ENCODE data around the gene SLC6A11.

The SLC6A11 gene

DNA sequence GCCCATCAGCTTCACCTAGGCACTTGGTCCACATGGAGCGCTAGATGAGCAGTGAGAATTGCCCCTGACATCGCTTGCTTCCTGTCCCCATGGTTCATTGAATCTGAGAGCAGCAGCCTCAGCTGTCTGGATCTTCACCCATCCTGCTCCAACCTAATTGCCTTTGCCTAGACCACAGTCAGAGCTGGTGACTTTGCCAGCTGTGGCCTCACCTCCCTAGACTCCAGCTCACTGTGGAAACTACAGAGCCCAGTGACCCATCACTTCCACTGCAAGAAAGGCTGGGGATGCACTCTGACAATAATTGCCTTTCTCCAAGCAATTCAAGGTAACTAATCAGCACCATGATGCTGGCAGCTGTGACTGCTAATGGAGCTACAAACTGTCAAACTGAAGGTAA is 145.9 kb downstream of the SLC6A11 start:
- no peak for DNase-seq (ENCODE audit: low read depth)
- no peaks in the 10 kb centered on the region for H3K9me3 ChIP-seq (ENCODE audit: control insufficient read depth, low read length)
- H3K4me1 ChIP-seq (ENCODE audit: control insufficient read depth, insufficient read depth, low read length), result no peaks in the 10 kb centered on the region
- peaks cover 74% of the 10 kb centered on the region for H3K27me3 ChIP-seq (replicated peaks; ENCODE audit: control insufficient read depth, insufficient read depth, low read length)
- no peak overlapping the region for H3K4me3 ChIP-seq (ENCODE audit: low read length)
- H3K36me3 ChIP-seq (ENCODE audit: control insufficient read depth, insufficient read depth, low read length, severe bottlenecking), result no peaks in the 10 kb centered on the region
- no peak overlapping the region for H3K9ac ChIP-seq (ENCODE audit: low read length)

DNA sequence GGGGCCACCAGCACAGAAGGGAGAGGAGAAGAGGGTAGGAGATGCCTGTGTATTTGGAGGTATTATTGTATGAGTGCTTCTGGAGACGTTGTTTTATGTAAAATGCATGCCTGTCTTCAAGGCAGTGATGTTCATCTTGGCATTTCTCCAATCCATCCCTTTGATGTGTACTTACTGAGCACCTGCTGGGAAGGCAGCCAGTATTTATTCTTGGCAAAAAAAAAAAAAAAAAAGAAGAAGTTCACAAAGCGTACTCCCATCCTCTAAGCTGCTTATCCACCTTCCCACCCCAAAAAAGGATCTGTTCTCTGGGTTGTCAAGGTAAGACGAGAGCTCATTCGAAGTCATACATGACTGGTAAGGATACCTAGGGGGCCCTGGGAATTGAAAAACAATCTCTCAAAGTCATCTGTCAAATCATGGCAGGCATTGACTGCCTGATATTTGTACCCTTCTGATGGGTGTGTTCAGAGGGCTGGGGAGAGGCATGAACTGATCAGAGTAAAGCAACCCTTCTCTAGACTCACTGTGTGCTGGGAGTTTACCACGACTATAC is 146.5 kb downstream of the SLC6A11 start:
- DNase-seq (ENCODE audit: low read depth), result no peak
- Histone ChIP-seq H3K4me3 (ENCODE audit: low read length) (no peak overlapping the region), H3K36me3 (ENCODE audit: control insufficient read depth, insufficient read depth, low read length, severe bottlenecking) (no peaks in the 10 kb centered on the region), H3K9me3 (ENCODE audit: control insufficient read depth, low read length) (no peaks in the 10 kb centered on the region), H3K4me1 (ENCODE audit: control insufficient read depth, insufficient read depth, low read length) (no peaks in the 10 kb centered on the region), H3K9ac (ENCODE audit: low read length) (no peak overlapping the region), H3K27me3 (replicated peaks; ENCODE audit: control insufficient read depth, insufficient read depth, low read length) (peaks cover 74% of the 10 kb centered on the region)

DNA sequence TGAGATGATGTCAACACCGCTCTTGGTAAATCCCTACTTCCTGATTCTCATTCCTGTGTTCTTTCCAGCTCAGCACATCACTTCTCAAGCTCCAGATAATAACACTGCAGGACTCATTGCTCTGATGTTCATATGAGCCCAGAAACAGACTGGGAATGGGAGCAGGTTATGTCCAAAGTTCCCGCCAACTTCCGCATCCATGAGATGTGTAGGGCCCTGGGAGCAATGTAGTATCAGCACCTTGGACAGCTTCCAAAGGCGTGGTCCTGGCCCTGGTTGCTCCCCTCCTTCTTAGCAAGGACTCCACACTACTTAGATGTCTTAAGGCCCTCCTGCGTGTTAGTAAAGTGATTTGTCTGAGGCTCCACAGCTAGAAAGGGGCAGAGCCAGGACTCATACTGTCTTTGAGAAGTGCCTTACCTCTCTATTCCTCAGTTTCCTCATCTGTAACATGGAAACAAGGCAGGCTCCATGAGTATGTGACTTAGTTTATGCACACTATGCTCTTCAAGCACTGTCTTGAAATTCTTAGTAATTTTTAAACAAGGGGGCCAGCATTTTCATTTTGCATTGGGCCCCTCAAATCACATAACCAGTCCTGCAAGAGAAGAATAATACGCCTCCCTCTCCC is 148.6 kb downstream of the SLC6A11 start:
- H3K9ac ChIP-seq (ENCODE audit: low read length), result no peak overlapping the region
- H3K4me1 ChIP-seq (ENCODE audit: control insufficient read depth, insufficient read depth, low read length), result no peaks in the 10 kb centered on the region
- H3K4me3 ChIP-seq (ENCODE audit: low read length), result no peak overlapping the region
- peaks cover 75% of the 10 kb centered on the region for H3K27me3 ChIP-seq (replicated peaks; ENCODE audit: control insufficient read depth, insufficient read depth, low read length)
- H3K36me3 ChIP-seq (ENCODE audit: control insufficient read depth, insufficient read depth, low read length, severe bottlenecking), result no peaks in the 10 kb centered on the region
- no peak for DNase-seq (ENCODE audit: low read depth)
- no peaks in the 10 kb centered on the region for H3K9me3 ChIP-seq (ENCODE audit: control insufficient read depth, low read length)

DNA sequence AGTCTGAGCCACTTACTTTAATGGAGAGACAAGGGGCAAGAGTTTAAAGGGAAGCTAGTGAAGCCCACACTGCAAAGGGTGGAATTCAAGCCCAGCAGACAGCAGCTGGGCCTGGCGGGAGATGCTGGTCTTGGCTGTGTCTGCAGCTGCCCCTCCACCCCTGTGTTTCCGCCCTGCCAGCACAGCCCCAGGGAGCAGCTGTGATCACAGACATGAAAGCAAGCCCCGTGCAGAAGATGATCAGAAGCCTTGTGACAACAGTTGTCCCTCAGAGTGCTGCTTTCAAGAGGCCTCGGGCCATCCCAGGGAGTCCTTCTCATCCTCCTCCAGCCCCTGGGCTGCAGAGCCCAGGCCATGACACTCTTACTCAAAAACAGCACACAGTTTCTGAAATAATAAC is 152.4 kb downstream of the SLC6A11 start:
- Histone ChIP-seq H3K27me3 (replicated peaks; ENCODE audit: control insufficient read depth, insufficient read depth, low read length) (peaks cover 88% of the 10 kb centered on the region), H3K9me3 (ENCODE audit: control insufficient read depth, low read length) (no peaks in the 10 kb centered on the region), H3K4me3 (ENCODE audit: low read length) (no peak overlapping the region), H3K4me1 (ENCODE audit: control insufficient read depth, insufficient read depth, low read length) (no peaks in the 10 kb centered on the region), H3K36me3 (ENCODE audit: control insufficient read depth, insufficient read depth, low read length, severe bottlenecking) (no peaks in the 10 kb centered on the region), H3K9ac (ENCODE audit: low read length) (no peak overlapping the region)
- DNase-seq (ENCODE audit: low read depth), result no peak

DNA sequence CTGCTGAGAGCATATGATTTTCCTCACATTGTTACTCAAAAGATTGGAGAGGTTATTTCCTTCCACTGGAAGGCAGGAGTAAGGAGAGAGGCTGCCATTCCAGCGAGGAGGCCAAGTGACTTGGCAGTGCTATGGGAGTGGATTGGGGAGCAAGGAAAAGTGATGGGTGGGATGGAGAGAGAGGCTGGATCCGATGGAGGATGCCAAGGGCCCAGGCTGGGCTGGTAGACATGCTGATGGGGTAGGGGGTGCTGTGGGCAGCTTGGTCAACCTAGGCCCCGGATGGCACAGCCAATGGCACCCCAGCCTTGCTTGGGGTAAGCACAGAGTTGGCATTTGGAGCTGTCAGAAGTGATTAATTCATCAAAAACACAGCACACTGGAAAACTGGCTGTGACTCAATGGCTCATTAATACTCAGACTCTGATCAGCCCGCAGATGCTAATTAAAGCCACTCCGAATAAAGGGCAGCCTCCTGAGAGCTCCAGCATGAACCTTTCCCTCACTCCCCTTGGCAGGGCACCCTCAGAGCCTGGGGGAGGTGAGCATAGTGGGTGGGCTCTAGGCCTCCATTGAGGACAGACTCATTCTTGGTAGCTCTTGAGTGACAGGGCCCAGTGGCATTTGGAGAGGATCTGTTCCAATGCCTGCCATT is 154.4 kb downstream of the SLC6A11 start:
- no peak overlapping the region for H3K9ac ChIP-seq (ENCODE audit: low read length)
- no peaks in the 10 kb centered on the region for H3K9me3 ChIP-seq (ENCODE audit: control insufficient read depth, low read length)
- no peak overlapping the region for H3K4me3 ChIP-seq (ENCODE audit: low read length)
- no peak for DNase-seq (ENCODE audit: low read depth)
- peaks cover 89% of the 10 kb centered on the region for H3K27me3 ChIP-seq (replicated peaks; ENCODE audit: control insufficient read depth, insufficient read depth, low read length)
- H3K36me3 ChIP-seq (ENCODE audit: control insufficient read depth, insufficient read depth, low read length, severe bottlenecking), result no peaks in the 10 kb centered on the region
- H3K4me1 ChIP-seq (ENCODE audit: control insufficient read depth, insufficient read depth, low read length), result no peaks in the 10 kb centered on the region

DNA sequence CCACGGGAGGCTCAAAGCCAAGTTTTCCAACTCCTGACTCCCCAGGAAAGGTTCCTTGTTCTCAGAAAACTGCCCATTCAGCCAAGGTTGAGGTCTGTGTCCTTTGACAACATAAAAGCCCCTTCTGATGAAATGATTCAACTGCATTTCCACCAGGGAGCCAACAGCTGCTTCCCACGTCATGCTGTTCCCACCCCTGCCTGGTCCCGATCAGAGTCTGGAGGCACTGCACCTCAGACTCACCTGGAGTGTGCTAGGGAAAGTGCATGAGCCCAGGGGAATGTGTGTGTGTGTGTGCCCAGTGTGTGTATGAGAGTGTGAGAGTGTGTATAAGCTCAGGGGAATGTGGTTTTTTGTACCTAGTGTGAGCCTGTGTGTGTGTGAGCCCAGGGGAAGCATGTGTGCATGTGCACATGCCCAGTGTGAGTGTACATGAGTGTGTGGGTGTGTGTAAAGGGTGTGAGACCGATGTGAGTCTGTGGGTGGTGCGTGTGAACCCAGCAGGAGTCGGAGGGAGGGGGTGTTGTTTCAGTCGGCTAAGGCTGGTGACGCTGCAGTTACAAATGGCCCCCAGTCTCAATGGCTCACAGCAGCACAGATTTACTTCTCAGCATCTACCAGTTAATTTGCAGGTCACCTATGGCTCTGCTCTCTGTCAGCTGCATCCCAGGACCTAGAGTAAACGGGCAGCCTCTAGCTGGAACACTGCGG is 156.2 kb downstream of the SLC6A11 start:
- Histone ChIP-seq H3K36me3 (ENCODE audit: control insufficient read depth, insufficient read depth, low read length, severe bottlenecking) (no peaks in the 10 kb centered on the region), H3K9me3 (ENCODE audit: control insufficient read depth, low read length) (no peaks in the 10 kb centered on the region), H3K27me3 (replicated peaks; ENCODE audit: control insufficient read depth, insufficient read depth, low read length) (peaks cover 75% of the 10 kb centered on the region), H3K4me3 (ENCODE audit: low read length) (no peak overlapping the region), H3K4me1 (ENCODE audit: control insufficient read depth, insufficient read depth, low read length) (no peaks in the 10 kb centered on the region), H3K9ac (ENCODE audit: low read length) (no peak overlapping the region)
- DNase-seq (ENCODE audit: low read depth), result no peak

DNA sequence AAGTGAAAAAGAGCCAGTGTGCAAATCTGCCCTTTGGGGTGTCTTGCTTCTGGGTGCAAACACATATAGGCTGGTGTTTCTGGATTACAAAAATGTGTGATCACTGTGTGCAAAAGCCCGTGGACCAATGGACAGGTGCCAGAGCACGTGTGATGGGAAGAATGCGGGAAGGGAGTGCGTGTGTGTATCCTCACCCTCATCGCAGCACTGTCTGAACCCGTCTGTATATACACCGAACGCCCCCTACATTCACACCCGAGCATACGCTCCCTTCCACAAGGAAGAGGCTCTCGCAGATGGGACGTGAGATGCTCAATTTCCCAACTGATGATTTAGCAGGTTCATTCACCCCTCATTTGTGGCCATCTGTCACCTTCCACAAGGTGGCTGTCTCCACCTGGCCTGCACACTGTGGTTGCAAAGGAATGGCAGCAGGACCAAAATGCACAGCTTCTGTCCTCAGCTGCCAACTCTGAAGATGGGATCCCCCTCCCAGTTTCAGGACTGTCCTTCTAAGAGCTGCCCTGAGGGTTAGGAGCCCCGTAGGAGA is 157.1 kb downstream of the SLC6A11 start:
- H3K4me3 ChIP-seq (ENCODE audit: low read length), result no peak overlapping the region
- no peaks in the 10 kb centered on the region for H3K36me3 ChIP-seq (ENCODE audit: control insufficient read depth, insufficient read depth, low read length, severe bottlenecking)
- H3K27me3 ChIP-seq (replicated peaks; ENCODE audit: control insufficient read depth, insufficient read depth, low read length), result peaks cover 66% of the 10 kb centered on the region
- H3K9ac ChIP-seq (ENCODE audit: low read length), result no peak overlapping the region
- no peaks in the 10 kb centered on the region for H3K9me3 ChIP-seq (ENCODE audit: control insufficient read depth, low read length)
- H3K4me1 ChIP-seq (ENCODE audit: control insufficient read depth, insufficient read depth, low read length), result peaks cover 5% of the 10 kb centered on the region
- DNase-seq (ENCODE audit: low read depth), result no peak

DNA sequence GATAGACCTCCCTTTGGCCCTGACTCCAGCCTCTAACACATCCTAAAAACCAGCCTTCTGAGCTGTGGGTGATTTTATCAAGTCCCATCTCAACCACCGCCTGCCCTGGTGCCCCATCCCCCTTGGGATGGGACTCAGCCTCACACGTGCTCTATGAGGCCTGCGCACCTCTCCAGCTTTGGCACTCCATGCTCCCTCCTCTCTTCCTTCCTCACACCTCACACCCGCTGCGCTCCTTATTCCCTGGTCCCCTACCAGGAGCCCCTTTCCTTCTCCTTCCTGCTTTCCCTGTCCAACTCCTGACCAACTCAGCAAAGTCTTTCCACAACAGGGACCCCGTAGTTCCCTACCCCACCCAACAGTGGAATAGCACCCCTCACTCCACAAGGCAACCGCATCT is 158.1 kb downstream of the SLC6A11 start:
- H3K9ac ChIP-seq (ENCODE audit: low read length), result no peak overlapping the region
- no peaks in the 10 kb centered on the region for H3K9me3 ChIP-seq (ENCODE audit: control insufficient read depth, low read length)
- no peaks in the 10 kb centered on the region for H3K36me3 ChIP-seq (ENCODE audit: control insufficient read depth, insufficient read depth, low read length, severe bottlenecking)
- peaks cover 8% of the 10 kb centered on the region for H3K4me1 ChIP-seq (ENCODE audit: control insufficient read depth, insufficient read depth, low read length)
- no peak for DNase-seq (ENCODE audit: low read depth)
- peaks cover 56% of the 10 kb centered on the region for H3K27me3 ChIP-seq (replicated peaks; ENCODE audit: control insufficient read depth, insufficient read depth, low read length)
- H3K4me3 ChIP-seq (ENCODE audit: low read length), result no peak overlapping the region

DNA sequence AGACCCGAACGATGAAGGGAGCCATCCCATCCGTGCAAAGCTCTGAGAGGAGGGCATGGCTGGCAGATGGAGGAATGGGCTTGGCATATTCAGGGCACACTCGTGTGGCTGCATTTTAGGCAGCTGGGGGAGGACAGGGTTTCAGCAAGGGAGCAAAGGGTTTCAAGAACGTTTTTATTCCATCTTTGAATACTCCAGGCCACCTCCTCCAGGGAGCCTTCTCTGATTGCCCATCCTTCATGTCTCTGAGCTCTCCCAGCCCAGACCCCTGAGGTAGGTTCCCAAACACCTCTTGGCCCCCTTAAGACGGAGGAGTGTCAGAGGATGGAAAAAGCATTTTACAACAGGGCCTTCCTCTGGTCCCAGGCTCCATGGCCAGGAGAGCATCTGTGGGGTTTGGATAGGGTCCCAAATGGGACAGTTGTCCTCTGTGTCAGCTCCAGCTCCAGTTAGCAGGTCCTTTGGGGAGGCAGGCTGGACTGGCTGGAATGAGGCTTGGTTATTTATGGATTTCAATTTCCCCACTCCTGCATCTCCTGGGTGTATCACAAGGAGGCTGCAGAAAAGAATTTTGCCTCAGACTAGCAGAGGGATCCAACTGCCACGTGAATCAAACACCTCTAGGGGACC is 158.8 kb downstream of the SLC6A11 start:
- DNase-seq (ENCODE audit: low read depth), result no peak
- no peak overlapping the region for H3K9ac ChIP-seq (ENCODE audit: low read length)
- no peak overlapping the region for H3K4me3 ChIP-seq (ENCODE audit: low read length)
- H3K27me3 ChIP-seq (replicated peaks; ENCODE audit: control insufficient read depth, insufficient read depth, low read length), result peaks cover 49% of the 10 kb centered on the region
- H3K4me1 ChIP-seq (ENCODE audit: control insufficient read depth, insufficient read depth, low read length), result peaks cover 8% of the 10 kb centered on the region
- no peaks in the 10 kb centered on the region for H3K9me3 ChIP-seq (ENCODE audit: control insufficient read depth, low read length)
- no peaks in the 10 kb centered on the region for H3K36me3 ChIP-seq (ENCODE audit: control insufficient read depth, insufficient read depth, low read length, severe bottlenecking)

DNA sequence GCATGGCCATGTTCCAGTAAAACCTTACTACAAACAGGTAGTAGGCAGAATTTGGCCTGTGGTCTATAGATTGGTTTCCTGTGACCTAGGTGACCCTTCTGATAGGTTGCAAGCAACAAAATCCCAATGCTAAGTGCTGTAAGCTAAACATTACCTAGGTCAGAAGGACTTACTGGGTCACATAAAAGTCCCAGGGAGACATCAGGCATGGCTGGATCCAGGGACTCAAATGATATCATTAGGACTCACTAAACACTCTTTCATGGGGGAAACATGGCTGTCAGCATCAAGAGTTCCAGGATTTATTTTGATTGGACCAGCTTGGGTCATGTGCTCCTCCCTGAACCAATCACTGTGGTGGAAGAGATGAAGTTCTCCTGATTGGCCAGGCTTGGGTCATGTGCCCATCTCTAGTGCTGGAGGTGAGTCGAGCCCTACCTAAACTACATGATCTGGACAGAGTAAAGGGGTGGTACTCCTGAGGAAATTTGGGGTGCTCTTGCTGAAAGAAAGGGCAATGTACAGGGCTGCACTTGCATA is 159.7 kb downstream of the SLC6A11 start:
- H3K36me3 ChIP-seq (ENCODE audit: control insufficient read depth, insufficient read depth, low read length, severe bottlenecking), result no peaks in the 10 kb centered on the region
- no peak overlapping the region for H3K9ac ChIP-seq (ENCODE audit: low read length)
- no peak for DNase-seq (ENCODE audit: low read depth)
- H3K27me3 ChIP-seq (replicated peaks; ENCODE audit: control insufficient read depth, insufficient read depth, low read length), result peaks cover 45% of the 10 kb centered on the region
- no peak overlapping the region for H3K4me3 ChIP-seq (ENCODE audit: low read length)
- peaks cover 8% of the 10 kb centered on the region for H3K4me1 ChIP-seq (ENCODE audit: control insufficient read depth, insufficient read depth, low read length)
- H3K9me3 ChIP-seq (ENCODE audit: control insufficient read depth, low read length), result peaks cover 3% of the 10 kb centered on the region

DNA sequence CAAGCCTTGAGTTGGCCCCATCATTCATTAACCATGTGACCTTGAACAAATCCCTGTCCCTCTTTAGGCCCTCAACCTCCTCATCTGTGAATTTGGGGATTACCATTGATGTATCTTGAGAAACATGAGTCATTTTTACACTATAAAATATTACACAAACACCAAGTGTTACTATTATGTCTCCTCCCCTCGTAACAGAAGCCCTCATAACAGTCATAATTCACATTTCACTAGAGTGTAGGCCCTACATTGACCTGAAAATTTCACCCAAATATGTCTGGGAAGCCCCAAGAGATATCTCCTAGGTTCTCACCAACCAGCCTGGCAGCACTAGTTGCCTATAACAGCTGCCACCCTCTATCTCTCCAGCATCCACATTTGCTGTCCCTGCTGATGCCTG is 160.7 kb downstream of the SLC6A11 start:
- H3K4me3 ChIP-seq (ENCODE audit: low read length), result no peak overlapping the region
- H3K9me3 ChIP-seq (ENCODE audit: control insufficient read depth, low read length), result peaks cover 6% of the 10 kb centered on the region
- DNase-seq (ENCODE audit: low read depth), result no peak
- peaks cover 8% of the 10 kb centered on the region for H3K4me1 ChIP-seq (ENCODE audit: control insufficient read depth, insufficient read depth, low read length)
- peaks cover 45% of the 10 kb centered on the region for H3K27me3 ChIP-seq (replicated peaks; ENCODE audit: control insufficient read depth, insufficient read depth, low read length)
- H3K36me3 ChIP-seq (ENCODE audit: control insufficient read depth, insufficient read depth, low read length, severe bottlenecking), result no peaks in the 10 kb centered on the region
- H3K9ac ChIP-seq (ENCODE audit: low read length), result no peak overlapping the region
